MCF 10A (cell line): ENCODE results near the gene ADAMTS6. TPM values are rescaled to one million over a fixed set of nuclear protein-coding genes. Genes with fewer than 3 reads are reported as not detected.

Experiments used
- BruUV-seq: library from RNA; stranded (reverse); fragments of 400-500 nt; replicated peaks from 2 replicates; lab custom pipeline; 2021; lab: Mats Ljungman, UMichigan
- CTCF ChIA-PET: fragments of 300-600 bp; sonication (Branson Sonifier 250); formaldehyde crosslinking; extraction: SDS; loops from one replicate; lab custom pipeline; 2021; ENCODE audit warnings: antibody characterized with exemption, inconsistent platforms; lab: Yijun Ruan, JAX
- POLR2A ChIA-PET: fragments of 300-600, 350-650 bp; sonication (Branson Sonifier 250); formaldehyde crosslinking; extraction: SDS; loops from one replicate; lab custom pipeline; 2020; ENCODE audit warnings: antibody characterized with exemption, inconsistent platforms; lab: Yijun Ruan, JAX
- DNase-seq: peaks from one replicate; pipeline ENCODE4 v3.0.0-alpha.2; 2018; ENCODE audit not compliant: unreplicated experiment
- H3K27ac Mint-ChIP-seq: one replicate; pipeline ENCODE4 v1.8.0; 2022; ENCODE audit warnings: mild to moderate bottlenecking, low read depth, mixed read lengths; ENCODE audit not compliant: unreplicated experiment
- H3K27me3 Mint-ChIP-seq: one replicate; pipeline ENCODE4 v1.8.0; 2022; ENCODE audit warnings: mixed read lengths; ENCODE audit not compliant: insufficient read depth, unreplicated experiment
- H3K36me3 Mint-ChIP-seq: one replicate; pipeline ENCODE4 v1.8.0; 2022; ENCODE audit warnings: mild to moderate bottlenecking, moderate library complexity, mixed read lengths; ENCODE audit not compliant: insufficient read depth, unreplicated experiment
- H3K4me1 Mint-ChIP-seq: one replicate; pipeline ENCODE4 v1.8.0; 2022; ENCODE audit warnings: mixed read lengths; ENCODE audit not compliant: insufficient read depth, unreplicated experiment
- H3K4me3 Mint-ChIP-seq: one replicate; pipeline ENCODE4 v1.8.0; 2022; ENCODE audit warnings: mild to moderate bottlenecking, moderate library complexity, mixed read lengths; ENCODE audit not compliant: unreplicated experiment
- H3K9me3 Mint-ChIP-seq: one replicate; pipeline ENCODE4 v1.8.0; 2022; ENCODE audit warnings: mixed read lengths; ENCODE audit not compliant: unreplicated experiment
- CTCF ChIP-seq: fragments of 200-600 bp; IDR thresholded peaks from one replicate; pipeline ENCODE4 v1.8.0; 2022; ENCODE audit warnings: antibody characterized with exemption, mild to moderate bottlenecking; ENCODE audit not compliant: unreplicated experiment
- intact Hi-C: fragments of 100-400 bp; cut with micrococcal nuclease; formaldehyde crosslinking; loops from 2 replicates; pipeline ENCODE4 v1.14.1; 2022
- total RNA-seq: library from RNA; stranded (reverse); gene quantifications from 2 replicates; pipeline ENCODE4 v1.2.3, GENCODE V29; 2022

ADAMTS6 gene
- total RNA-seq, 1 experiment from 2014 or later = 17.8 TPM

- Mint-ChIP-seq H3K9me3 (peaks cover 9% of the 10 kb centered on the region), H3K36me3 (peaks cover 12% of the 10 kb centered on the region), H3K27me3 (no peaks in the 10 kb centered on the region), H3K4me1 (no peaks in the 10 kb centered on the region), H3K4me3 (no peak overlapping the region), H3K27ac (no peak overlapping the region)
- intact Hi-C loops = no loop called here
- DNase-seq = no peak
- CTCF ChIA-PET = no interaction called here
- POLR2A ChIA-PET = no interaction called here
- no TSS peak for BruUV-seq
- no peak for TF ChIP-seq CTCF
Observed at GRCh38 chr5:65418661-65419060, 63.1 kb downstream of the ADAMTS6 start.

GRCh38 chr5:65413822-65414221, 67.9 kb downstream of the ADAMTS6 start:
- TF ChIP-seq CTCF = no peak
- no peak for DNase-seq
- H3K27ac Mint-ChIP-seq = no peak overlapping the region
- H3K27me3 Mint-ChIP-seq = no peaks in the 10 kb centered on the region
- intact Hi-C loops = no loop called here
- ChIA-PET CTCF (no interaction called here), POLR2A (interaction anchor here (0.6 kb wide), 1 partner anchor 34 kb away, joined by 4 read pairs; no protein-coding TSS in a partner anchor)
- BruUV-seq = no TSS peak
- peaks cover 5% of the 10 kb centered on the region for H3K36me3 Mint-ChIP-seq
- H3K4me3 Mint-ChIP-seq = no peak overlapping the region
- H3K9me3 Mint-ChIP-seq = peaks cover under 1% of the 10 kb centered on the region
- H3K4me1 Mint-ChIP-seq = no peaks in the 10 kb centered on the region

GRCh38 chr5:65412842-65413241, 68.9 kb downstream of the ADAMTS6 start:
- Mint-ChIP-seq H3K4me1 (no peaks in the 10 kb centered on the region), H3K27ac (no peak overlapping the region), H3K27me3 (no peaks in the 10 kb centered on the region), H3K4me3 (no peak overlapping the region), H3K9me3 (no peaks in the 10 kb centered on the region), H3K36me3 (peaks cover 8% of the 10 kb centered on the region)
- no peak for TF ChIP-seq CTCF
- ChIA-PET POLR2A (no interaction called here), CTCF (no interaction called here)
- BruUV-seq = no TSS peak
- intact Hi-C loops = no loop called here
- no peak for DNase-seq

- Mint-ChIP-seq H3K27me3 (no peaks in the 10 kb centered on the region), H3K27ac (no peak overlapping the region), H3K36me3 (peaks cover 8% of the 10 kb centered on the region), H3K9me3 (no peaks in the 10 kb centered on the region), H3K4me1 (no peaks in the 10 kb centered on the region), H3K4me3 (no peak overlapping the region)
- ChIA-PET POLR2A (no interaction called here), CTCF (interaction anchor here (1.2 kb wide), 1 partner anchor 150 kb away, joined by 3 read pairs; no protein-coding TSS in a partner anchor)
- intact Hi-C loops = no loop called here
- no TSS peak for BruUV-seq
- DNase-seq = no peak
- TF ChIP-seq CTCF = no peak
Observed at GRCh38 chr5:65411356-65411755, 70.4 kb downstream of the ADAMTS6 start.
